Keratinocyte (primary cell): ENCODE results near the gene EXOC4. TPM values are rescaled to one million over a fixed set of nuclear protein-coding genes. Genes with fewer than 3 reads are reported as not detected.

Experiments used
- DNase-seq: peaks from one replicate; pipeline ENCODE4 v3.0.0-alpha.2; 2011; ENCODE audit warnings: low read depth, missing footprints, low spot score
- FAIRE-seq: peaks from 2 replicates; lab custom pipeline; 2011; peaks lifted over from hg19 to GRCh38; lab: Jason Lieb, UNC
- H2AFZ ChIP-seq: 2 replicates; pipeline ENCODE4 v1.6.0; 2012; ENCODE audit warnings: low read length, control low read depth, inconsistent platforms; ENCODE audit not compliant: control insufficient read depth
- H3K27ac ChIP-seq: 2 replicates; pipeline ENCODE4 v1.5.1; 2011; ENCODE audit warnings: low read length; ENCODE audit not compliant: control insufficient read depth, insufficient read depth
- H3K27me3 ChIP-seq: 3 replicates; pipeline ENCODE4 v1.6.0; 2011; ENCODE audit warnings: low read length; ENCODE audit not compliant: control insufficient read depth, insufficient read depth; ENCODE audit errors: extremely low read depth
- H3K36me3 ChIP-seq, 2 experiments: 2 replicates in 1 of 2; 3 replicates in 1 of 2; pipeline ENCODE4 v1.5.1; 2011; ENCODE audit warnings: low read length in 2 of 2, mild to moderate bottlenecking in 1 of 2; ENCODE audit not compliant: control insufficient read depth in 2 of 2, insufficient read depth in 2 of 2; ENCODE audit errors: extremely low read depth in 1 of 2
- H3K4me1 ChIP-seq: 3 replicates; pipeline ENCODE4 v1.5.1; 2011; ENCODE audit warnings: low read length; ENCODE audit not compliant: control insufficient read depth, insufficient read depth; ENCODE audit errors: extremely low read depth
- H3K4me2 ChIP-seq: 3 replicates; pipeline ENCODE4 v1.6.0; 2011; ENCODE audit warnings: low read depth, low read length; ENCODE audit not compliant: control insufficient read depth, insufficient read depth; ENCODE audit errors: extremely low read depth
- H3K4me3 ChIP-seq, 3 experiments: fragments of 200-600 bp in 1 of 3; sonication (generic) in 1 of 3; 2 replicates in 2 of 3; 3 replicates in 1 of 3; pipeline ENCODE4 v1.5.1; 2011 to 2016; ENCODE audit warnings: low read length in 3 of 3, mild to moderate bottlenecking in 3 of 3, control low read depth in 2 of 3, inconsistent platforms in 1 of 3, low read depth in 1 of 3, mixed read lengths in 1 of 3, mixed run types in 1 of 3, moderate library complexity in 1 of 3; ENCODE audit not compliant: control insufficient read depth in 2 of 3, insufficient read depth in 2 of 3; ENCODE audit errors: extremely low read depth in 1 of 3
- H3K79me2 ChIP-seq: 2 replicates; pipeline ENCODE4 v1.6.0; 2012; ENCODE audit warnings: low read length; ENCODE audit not compliant: control insufficient read depth, insufficient read depth
- H3K9ac ChIP-seq: 3 replicates; pipeline ENCODE4 v1.6.0; 2011; ENCODE audit warnings: low read length; ENCODE audit not compliant: control insufficient read depth, insufficient read depth; ENCODE audit errors: extremely low read depth
- H3K9me1 ChIP-seq: 3 replicates; pipeline ENCODE4 v1.6.0; 2011; ENCODE audit warnings: low read length; ENCODE audit not compliant: control insufficient read depth, insufficient read depth; ENCODE audit errors: extremely low read depth
- H3K9me3 ChIP-seq: 2 replicates; pipeline ENCODE4 v1.5.1; 2012; ENCODE audit warnings: low read depth, low read length; ENCODE audit not compliant: control insufficient read depth
- H4K20me1 ChIP-seq: 3 replicates; pipeline ENCODE4 v1.6.0; 2011; ENCODE audit warnings: low read length; ENCODE audit not compliant: control insufficient read depth, insufficient read depth; ENCODE audit errors: extremely low read depth
- CTCF ChIP-seq, 3 experiments: IDR thresholded peaks in 1 of 3; conservative IDR thresholded peaks in 1 of 3; optimal IDR thresholded peaks in 1 of 3; 2 replicates in 2 of 3; 3 replicates in 1 of 3; pipeline versions ENCODE3 to v1.5.1; 2011; ENCODE audit warnings: low read length in 3 of 3, mild to moderate bottlenecking in 3 of 3, moderate library complexity in 2 of 3, control low read depth in 1 of 3, inconsistent platforms in 1 of 3; ENCODE audit not compliant: insufficient read depth in 2 of 3; ENCODE audit errors: extremely low read depth in 1 of 3
- EZH2 ChIP-seq: IDR thresholded peaks from one replicate; pipeline ENCODE4 v1.6.1; 2012; ENCODE audit warnings: inconsistent platforms, mild to moderate bottlenecking, low read length, moderate library complexity
- dilution Hi-C: fragments of 300-500 bp; cut with MboI; formaldehyde crosslinking; loops from one replicate; pipeline ENCODE4 v1.7.0; 2020; ENCODE audit warnings: low sequenced_read_pairs; ENCODE audit not compliant: extremely low pct_ligation_motif_present
- polyA plus RNA-seq, 5 experiments: library from polyadenylated mRNA; depleted of rRNA in 3 of 5; stranded (reverse) in 3 of 5; stranded (forward) in 1 of 5; unstranded in 1 of 5; fragments of >200 nt; gene quantifications; 1 replicate in 1 of 5; 2 replicates in 3 of 5; 3 replicates in 1 of 5; pipeline versions ENCODE4 v1.2.1 to v1.2.3, GENCODE V29; 2011 to 2012; ENCODE audit warnings: missing spikeins in 2 of 5, low read depth in 1 of 5, low replicate concordance in 1 of 5

The EXOC4 gene
- polyA plus RNA-seq, 1 donor (not counting 4 experiments of a cell fraction or from before 2014, with no cell fraction given): 52.6 TPM

DNA sequence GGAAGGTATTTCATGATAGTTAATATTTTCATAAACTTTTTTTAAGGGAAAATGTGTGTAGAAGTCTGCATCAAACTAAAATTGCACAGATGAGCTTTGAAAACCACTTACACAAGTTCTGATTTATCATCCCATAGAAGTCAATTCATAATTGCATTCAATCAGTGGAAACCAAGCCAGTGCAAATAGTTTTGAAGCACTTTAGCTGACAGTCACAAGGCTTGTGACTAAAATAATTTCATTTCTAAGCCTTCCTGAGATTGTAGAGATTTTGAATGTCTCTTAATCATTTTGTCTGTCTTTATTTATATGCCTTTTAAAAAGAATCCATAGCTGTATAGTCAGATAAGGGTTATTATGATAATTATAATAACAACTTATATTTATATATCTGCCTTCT lies 41.4 kb downstream of the EXOC4 start:
- Histone ChIP-seq H3K79me2 (peaks cover 3% of the 10 kb centered on the region), H3K9ac (no peak overlapping the region), H3K9me1 (no peaks in the 10 kb centered on the region), H3K4me1 (no peaks in the 10 kb centered on the region), H3K27me3 (no peaks in the 10 kb centered on the region), H3K36me3 (peaks cover 2 to 5% of the 10 kb centered on the region in 2 experiments), H3K4me2 (no peak overlapping the region), H3K9me3 (no peaks in the 10 kb centered on the region), H3K4me3 (no peak overlapping the region), H2AFZ (no peak overlapping the region), H4K20me1 (no peaks in the 10 kb centered on the region), H3K27ac (no peak overlapping the region)
- DNase-seq (no peak), FAIRE-seq (no peak)
- TF ChIP-seq EZH2 (no peak), CTCF (optimal IDR thresholded peaks at IDR 0.05 in 1 of 3, IDR thresholded peaks at IDR 0.05 in 1 of 3, conservative IDR thresholded peaks at IDR 0.05 in 1 of 3; ENCODE audit: extremely low read depth in 1 of 3, insufficient read depth in 2 of 3, low read length in 3 of 3) (no peak)
- dilution Hi-C loops: no loop called here

- DNase-seq (no peak), FAIRE-seq (no peak)
- no peaks in the 10 kb centered on the region for H3K9me3 ChIP-seq
- TF ChIP-seq CTCF (optimal IDR thresholded peaks at IDR 0.05 in 1 of 3, IDR thresholded peaks at IDR 0.05 in 1 of 3, conservative IDR thresholded peaks at IDR 0.05 in 1 of 3; ENCODE audit: extremely low read depth in 1 of 3, insufficient read depth in 2 of 3, low read length in 3 of 3) (no peak), EZH2 (no peak)
- no peaks in the 10 kb centered on the region for H3K4me1 ChIP-seq
- no peak overlapping the region for H3K4me3 ChIP-seq
- no peak overlapping the region for H3K27ac ChIP-seq
- H2AFZ ChIP-seq: no peak overlapping the region
- dilution Hi-C loops: no loop called here
- H4K20me1 ChIP-seq: no peaks in the 10 kb centered on the region
- no peak overlapping the region for H3K4me2 ChIP-seq
- no peaks in the 10 kb centered on the region for H3K27me3 ChIP-seq
- H3K9ac ChIP-seq: no peak overlapping the region
- peaks cover 3% of the 10 kb centered on the region for H3K79me2 ChIP-seq
- H3K36me3 ChIP-seq: peaks cover 2% of the 10 kb centered on the region in 2 experiments
- no peaks in the 10 kb centered on the region for H3K9me1 ChIP-seq
Measured at GRCh38 chr7:133295484-133295883, 42.6 kb downstream of the EXOC4 start.
